NCI-H1048 (cell line): Measurements from ENCODE around the gene PCARE.
"Not testable (repeated sequence)": the region's sequence is repeated elsewhere in the genome, so short reads cannot be mapped to it uniquely, and the experiment has no call there.

Experiments
- DNase-seq: peaks from one replicate; lab custom pipeline; 2025; lab: John Stamatoyannopoulos, UW

PCARE gene

DNA sequence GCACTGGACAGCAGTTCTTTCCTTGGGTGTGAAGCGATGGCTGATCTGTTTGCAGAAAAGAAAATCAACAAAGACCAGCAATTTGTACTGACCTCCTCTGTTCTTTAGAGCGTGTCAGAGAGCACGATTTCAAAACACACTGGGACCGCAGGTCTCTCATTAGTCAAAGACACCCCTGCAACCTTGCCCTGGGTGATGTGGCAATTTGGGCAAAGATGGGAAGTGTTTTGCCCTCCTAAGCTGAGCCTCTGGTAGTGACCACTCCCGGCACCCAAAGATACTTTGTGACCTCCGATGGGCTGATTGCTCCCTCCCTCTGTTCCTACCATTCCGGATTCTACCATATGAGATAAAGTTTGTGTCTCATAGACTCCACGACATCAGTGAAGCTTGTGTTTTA lies 22.6 kb upstream of the PCARE start:
- no peak for DNase-seq

- DNase-seq, result not testable (repeated sequence)
Observed at GRCh38 chr2:29090311-29090710, 16.0 kb upstream of the PCARE start.

- no peak for DNase-seq
Observed at GRCh38 chr2:29084554-29084953, 10.2 kb upstream of the PCARE start.

DNA sequence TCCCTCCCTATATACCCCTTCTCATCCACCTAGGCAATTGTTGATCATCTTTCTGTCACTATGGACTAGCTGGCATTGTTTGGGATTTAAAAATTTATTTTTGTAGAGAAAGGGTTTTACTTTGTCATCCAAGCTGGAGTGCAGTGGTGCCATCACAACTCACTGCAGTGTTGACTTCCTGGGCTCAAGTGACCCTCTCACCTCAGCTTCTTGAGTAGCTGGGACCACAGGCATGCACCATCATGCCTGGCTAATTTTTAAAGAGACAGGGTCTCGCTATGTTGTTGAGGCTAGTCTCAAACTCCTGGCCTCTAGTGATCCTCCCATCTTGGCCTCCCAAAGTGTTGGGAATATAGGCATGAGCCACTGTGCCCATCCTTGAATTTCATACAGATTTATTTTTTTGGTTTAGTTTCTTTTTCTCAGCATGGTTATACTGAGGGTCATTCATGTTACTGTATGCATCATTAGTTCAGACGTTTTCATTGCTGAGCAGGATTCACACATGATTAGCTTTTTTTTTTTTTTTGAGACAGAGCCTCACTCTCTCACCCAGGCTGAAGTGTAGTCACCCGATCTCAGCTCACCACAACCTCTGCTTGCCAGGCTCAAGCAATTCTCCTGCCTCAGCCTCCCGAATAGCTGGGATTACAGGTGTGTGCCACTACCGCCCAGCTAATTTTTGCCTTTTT lies 8.6 kb upstream of the PCARE start:
- no peak for DNase-seq

- DNase-seq, result no peak
Observed at GRCh38 chr2:29080886-29081743, 6.8 kb upstream of the PCARE start.

- DNase-seq, result no peak
Observed at GRCh38 chr2:29079887-29080286, 5.6 kb upstream of the PCARE start.

DNA sequence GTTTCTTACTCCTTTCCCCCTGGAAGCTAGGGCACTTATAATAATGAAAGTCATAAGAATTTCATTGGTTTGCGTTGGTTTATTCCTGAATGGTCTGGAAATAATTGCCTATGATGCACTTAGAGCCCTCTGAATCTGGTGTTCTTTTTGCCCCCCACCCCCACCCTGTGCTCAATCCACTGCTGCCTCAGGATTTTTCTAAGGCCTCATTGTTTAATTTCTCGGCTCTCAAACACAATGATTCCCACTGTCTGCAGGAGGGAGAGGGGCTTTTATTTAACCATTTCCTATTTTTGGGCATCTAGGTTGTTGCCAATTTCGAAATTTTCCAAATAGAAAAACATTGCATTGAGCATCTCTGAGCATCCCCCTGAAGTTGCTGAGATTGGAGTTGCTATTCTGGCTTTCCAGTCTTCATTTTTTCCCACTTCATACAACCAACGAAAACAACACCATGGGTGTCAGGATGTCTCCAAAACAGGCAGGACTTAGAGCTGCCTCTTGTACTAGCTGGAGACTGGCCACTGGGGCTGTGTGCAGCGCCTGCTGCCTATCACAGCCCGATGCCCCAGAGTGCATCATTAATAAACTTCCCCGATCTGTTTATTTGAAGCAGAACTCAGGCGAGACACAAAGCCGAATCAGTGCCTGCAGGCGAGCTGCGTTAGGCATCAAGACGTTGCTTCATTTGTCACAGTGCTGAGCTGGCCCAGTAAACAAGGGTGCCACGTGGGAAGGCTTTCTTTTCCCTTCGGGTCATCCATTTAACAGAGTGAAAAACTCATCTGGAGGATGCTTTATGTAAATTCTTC lies 1.8 kb upstream of the PCARE start:
- DNase-seq, result no peak

DNA sequence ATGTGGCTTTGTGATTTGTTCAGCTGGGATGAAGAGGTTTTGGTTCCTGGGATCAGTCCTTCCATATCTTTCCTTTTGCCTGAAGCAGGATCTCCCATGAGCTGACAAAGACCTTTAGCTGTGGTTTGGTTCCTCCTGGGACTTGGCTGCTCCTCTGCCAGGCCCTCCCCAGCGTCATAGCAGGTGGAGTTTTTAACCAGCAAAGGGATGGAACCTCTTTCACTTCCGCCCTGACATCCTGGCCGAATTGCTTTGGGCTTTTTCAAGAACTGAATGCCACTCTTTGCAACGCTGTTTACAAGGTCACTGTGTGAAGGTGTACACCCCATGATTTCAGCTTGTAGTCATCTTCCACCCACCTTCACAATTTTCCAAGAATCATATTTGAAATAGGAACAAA lies 390 bp downstream of the PCARE start:
- DNase-seq, result no peak

- DNase-seq, result no peak
Observed at GRCh38 chr2:29072971-29073725, 1.2 kb downstream of the PCARE start.

DNA sequence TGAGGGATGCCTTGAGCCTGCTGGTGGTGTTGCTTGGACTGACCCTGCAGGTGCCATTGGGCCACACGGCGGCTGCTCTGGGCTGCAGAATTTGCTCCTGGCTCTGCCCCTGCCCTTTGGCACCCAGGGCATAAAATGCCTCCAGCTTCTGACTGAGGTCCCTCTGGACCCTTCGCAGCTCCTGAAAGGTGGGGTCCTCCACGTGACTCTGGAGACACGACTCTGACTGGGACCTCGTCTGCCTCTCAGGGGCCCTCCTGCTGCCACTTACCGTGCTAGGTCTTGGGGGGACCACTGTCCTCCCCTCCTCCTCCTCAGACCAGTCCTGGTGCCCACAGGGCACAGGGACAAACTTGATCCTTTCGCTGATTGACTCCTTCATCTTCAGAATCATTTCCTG lies 2.1 kb downstream of the PCARE start:
- DNase-seq, result no peak

DNA sequence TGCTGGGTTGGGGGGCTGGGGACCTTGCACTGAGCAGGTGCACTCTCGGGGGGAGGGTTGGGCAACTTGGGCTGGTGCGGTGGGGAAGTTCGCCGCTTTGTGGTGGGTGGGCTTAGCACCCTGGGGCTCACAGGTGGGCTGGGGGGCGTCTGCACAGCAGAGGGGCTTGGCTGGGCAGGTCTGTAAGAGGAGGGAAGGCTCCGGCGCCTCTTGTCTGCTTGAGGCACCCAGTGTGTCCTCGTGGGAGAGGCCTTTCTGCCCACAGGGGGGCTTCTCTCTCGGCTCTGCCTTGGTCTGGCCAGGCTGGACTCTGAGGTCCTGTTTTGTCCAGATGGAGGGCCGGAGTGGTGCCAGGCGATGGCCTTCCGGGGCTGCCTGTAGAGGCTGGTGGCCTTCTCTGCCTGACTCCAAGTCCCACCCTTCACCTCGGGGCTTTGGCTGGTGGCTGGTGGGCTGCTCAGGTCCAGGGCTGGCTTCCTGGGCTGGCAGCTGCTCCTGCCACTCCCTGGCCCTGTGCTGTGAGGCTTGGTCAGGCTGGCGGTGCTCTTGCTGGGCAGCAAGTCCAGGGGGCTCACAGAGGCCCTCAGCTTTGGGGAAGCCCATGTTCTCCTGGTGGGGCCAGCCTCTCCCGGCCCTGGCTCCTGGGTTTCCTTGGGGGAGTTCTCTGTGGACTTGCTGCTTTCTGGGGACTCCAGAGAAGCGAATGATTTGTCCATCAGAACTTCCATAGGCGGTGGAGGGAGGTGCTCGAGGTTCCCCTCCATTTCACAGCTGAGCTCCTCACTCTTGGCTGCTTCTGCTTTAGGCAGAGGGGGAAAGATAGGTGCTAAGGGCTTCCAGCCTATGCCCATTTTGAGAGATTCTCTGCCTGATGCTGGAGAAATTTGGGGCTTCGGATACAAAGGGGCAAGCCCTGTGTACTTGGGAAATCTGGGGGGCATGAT lies 3.0 kb downstream of the PCARE start:
- DNase-seq, result no peak

GRCh38 chr2:29070526-29070925 lies 3.8 kb downstream of the PCARE start:
- DNase-seq, result no peak

DNA sequence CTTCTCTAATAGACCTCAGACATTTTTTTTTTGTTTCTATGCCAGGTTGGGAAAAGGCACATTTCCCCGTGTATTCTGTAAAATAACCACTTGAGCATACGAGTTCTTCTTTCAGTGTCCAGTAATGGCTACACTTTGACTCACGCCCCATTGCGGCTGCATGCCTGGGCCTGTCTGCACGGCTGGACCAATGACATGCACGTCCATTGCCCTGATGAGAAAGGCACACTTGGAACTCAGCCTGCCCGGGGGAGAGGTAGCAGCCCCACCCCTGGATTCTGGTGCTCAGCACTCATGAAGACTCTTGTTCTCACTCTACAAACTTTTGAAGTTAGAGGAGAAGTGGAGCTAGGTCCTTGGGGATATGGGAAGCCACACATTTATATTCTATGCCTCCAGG lies 5.8 kb downstream of the PCARE start:
- no peak for DNase-seq

DNA sequence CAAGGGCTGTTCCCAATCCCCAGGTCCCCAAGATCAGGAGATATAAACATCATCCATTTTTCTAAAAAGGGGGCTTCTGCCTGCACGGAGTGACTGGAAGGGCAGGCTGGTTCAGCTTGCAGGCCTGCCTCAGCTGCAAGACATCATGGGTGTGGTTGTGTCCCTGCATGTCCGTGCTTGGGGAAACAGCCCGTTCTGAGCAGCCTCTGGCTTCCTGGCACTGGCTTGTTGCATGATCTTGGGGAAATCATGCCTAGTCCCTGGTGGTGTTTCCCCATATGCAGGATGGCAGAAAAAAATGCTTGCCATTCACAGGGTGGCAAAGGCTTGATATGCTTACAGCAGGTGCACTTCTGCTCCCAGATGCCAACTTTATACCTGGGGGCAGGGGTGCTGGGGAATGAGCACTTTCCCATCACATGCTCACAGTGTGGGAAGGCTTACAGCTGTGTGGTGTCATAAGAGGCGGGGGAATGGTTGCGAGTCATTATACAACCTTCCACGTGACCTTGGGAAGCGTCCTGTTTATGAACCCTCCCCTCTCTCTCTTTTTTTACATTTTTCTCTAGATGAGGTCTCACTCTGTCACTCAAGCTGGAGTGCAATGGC lies 7.2 kb downstream of the PCARE start:
- DNase-seq, result no peak

- no peak for DNase-seq
Observed at GRCh38 chr2:29066271-29066860, 8.0 kb downstream of the PCARE start.

DNA sequence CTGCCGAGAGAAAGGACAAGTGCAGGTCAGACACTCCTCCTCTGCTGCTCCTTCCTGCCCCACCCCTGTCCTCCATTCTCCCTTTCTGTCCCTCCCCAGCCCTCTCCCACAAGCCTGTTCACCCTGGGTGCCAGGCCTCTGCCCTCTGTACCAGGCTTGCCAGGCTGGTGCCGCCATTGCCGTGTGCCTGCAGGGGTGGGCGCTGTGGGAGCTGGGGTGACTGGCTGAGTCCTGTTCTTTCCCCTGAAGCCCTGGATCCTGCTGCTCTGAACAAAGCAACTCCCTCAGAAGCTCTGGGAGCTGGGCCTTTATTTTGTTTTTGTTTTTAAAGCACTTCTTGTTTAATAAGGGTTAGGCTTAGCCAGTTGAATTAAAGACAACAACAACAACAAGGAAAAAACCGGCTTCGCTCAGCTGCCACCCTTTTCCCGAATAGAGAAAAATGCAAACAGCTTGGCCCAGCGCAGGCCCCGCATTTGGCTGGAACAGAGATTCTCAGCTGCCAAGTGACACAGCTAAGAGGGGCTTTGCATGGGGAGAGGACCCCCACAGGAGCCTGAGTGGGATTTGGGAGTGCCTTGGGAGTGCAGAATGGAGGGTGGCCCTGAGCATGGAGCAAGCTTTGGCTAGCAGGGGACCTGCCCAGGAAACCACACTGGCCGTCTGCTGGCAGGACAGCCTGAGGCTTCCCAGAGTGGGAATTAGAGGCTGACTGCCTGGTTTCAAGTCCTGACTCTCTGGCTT lies 9.1 kb downstream of the PCARE start:
- no peak for DNase-seq

GRCh38 chr2:29064746-29065067 lies 9.6 kb downstream of the PCARE start:
- DNase-seq, result no peak

GRCh38 chr2:29064346-29064715 lies 10.0 kb downstream of the PCARE start:
- DNase-seq, result no peak

DNA sequence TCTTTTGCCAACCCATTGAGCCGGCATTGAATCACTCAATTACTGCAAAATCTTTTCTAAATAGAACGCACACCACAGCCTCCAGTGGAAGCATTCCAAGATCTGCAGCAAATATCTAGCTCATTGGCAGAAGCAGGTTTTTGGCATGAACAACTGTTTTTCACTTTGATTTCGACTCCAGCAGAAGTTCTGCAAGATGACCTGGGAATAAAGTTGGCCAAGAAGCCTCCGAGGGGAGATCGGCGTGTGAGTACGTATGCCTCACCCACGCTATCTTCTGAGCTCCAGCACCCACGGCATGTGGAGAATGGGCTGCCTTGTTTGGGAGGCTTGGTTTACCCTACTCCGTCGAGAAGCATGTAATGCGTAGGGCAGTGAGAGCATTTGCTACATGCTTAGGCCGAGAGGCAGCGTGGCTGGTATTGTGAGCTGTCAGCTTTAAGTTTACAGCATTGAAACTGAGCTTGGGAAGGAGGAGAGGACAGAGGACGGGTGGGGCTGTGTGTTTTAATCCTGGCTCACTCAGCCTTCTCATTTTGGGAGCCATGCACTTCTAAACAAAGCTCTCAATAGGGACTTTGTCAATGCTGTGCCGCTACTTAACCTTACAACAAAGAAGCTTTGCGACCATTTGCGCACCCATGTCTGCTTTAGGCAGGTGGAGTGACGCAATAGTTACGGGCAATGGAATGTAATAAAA lies 10.5 kb downstream of the PCARE start:
- no peak for DNase-seq
